NCI-H2227 treated with DMSO at 0.1 percent for 48 hours (cell line): Measurements from ENCODE around the gene CEP72.
"Not testable (repeated sequence)": the region's sequence is repeated elsewhere in the genome, so short reads cannot be mapped to it uniquely, and the experiment has no call there.

ENCODE experiments used
- DNase-seq: peaks from one replicate; lab custom pipeline; 2025; lab: John Stamatoyannopoulos, UW

The CEP72 gene

DNA sequence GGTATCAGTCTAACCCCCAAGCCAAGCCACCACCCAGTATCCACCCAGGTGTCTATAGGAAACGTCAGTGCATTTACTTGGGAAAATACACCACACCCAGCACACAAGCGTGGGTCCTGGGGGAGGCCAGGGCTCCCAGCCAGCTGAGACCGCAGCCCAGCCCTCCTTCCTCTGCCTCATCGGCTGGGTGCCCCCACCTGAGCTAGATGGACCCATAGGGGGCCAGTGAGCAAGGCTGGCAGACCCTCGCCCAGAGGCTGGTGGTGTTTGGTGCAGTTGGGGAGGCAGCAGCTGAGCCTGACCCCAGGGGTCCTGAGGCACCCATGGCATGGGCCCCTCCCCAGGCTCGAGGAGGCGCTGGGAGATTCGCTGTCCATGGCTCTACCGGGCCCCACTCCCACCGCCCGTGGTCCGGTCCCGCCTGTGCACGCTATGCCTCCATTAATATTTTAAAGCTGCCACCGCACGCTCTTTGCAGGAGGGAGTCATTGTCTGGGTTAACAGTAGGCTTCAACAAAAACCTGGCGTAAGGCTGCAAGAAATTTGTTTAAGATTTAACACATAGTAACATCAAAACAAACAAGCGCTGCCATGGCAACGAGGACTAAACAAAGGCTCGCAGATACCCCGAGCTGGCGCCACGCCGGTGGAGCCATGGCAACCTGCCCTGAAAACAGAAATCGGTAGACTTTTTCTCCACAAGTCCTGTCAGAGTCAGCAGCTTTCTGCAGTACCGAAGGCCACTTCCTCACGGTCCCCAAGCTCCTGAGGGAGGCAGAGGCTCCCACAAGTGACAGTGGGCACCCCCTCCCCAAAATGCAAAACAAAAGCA is 60.4 kb downstream of the CEP72 start:
- DNase-seq: peak; percentile 96

DNA sequence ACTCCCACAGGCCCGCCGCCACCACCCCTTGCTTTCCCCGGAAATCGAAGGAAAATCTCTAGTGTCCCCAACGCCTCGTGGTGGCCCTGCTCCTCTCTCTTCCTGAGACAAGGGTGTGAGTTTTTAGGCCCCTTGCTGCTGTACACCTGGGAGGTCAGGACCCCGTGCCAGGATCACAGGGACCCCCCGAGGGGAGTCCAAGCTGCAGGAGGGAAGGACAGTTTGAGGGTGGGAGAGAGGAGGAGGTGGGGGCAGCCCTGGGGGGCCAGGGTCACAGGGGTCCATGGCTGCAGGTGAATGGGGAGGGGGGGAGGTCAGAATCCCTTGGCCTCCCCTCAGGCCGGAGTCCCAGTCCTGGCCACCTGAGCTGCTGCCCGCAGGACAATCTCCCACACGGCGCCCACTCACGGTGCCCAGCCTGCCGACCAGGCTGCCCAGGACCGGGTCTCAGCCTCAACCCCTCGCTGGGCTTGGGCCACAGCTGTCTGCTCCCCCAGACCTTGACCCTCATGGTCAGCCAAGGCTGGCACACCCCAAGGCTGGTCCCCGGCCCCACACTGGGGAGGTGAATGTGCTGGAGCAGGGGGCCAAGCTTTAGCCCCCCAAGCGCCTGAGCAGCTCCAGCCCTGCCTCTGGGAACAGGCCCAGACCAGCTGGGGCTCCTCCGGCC is 61.2 kb downstream of the CEP72 start:
- no peak for DNase-seq

DNA sequence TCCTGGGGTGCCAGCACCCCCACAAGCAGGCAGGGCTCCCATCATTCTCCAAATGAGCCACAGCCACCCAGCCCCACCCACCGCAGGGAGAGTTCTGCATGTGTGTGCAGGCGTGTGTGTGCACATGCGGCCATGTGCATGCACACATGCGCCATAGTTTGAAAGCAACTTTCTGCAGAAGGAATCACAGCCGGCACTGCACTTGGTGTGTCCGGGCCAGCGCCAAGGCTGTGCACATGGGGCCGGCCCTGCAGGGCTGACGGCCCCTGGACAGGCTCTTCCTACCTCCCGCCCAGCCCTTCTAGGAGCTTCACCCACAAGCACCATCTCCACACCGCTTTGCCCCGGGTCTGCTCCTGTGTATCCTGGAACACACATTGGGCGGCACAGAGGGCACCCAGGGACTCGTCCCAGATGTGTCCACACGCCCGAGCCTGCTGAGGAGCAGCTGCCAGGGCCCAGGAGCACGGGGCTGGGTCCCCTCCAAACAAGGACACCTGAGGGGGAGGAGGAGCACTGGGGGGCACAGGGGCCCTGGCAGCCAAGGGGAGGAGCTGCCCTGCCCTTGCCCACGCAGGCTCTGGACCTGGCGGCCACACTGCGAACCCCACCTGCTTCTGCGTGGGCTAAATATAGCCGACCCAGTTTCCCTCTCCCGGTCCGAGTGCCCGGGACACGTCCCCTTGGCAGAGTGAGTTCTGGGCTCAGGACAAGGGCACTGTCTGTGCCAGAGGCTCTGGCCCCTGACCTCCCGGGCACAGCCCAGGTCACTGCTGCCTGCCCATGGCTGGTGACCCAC is 61.9 kb downstream of the CEP72 start:
- no peak for DNase-seq

DNA sequence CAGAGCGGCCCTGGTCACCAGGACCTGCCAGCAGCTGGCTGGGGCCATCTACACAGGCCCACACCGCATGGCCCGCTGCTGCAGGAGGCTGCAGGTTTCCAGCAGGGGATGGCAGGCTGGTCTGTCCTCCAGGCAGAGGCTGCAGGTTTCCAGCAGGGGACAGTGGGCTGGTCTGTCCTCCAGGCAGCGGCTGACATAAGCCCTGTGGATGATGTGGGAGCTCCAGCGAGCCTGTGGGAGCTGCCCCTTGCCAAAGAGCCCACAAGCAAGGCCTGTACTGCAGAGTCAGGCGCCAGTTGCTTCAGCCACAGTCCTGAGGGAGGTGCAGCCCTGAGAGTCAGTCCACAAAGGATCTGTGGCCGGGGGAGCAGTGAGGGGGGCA is 62.5 kb downstream of the CEP72 start:
- no peak for DNase-seq

DNA sequence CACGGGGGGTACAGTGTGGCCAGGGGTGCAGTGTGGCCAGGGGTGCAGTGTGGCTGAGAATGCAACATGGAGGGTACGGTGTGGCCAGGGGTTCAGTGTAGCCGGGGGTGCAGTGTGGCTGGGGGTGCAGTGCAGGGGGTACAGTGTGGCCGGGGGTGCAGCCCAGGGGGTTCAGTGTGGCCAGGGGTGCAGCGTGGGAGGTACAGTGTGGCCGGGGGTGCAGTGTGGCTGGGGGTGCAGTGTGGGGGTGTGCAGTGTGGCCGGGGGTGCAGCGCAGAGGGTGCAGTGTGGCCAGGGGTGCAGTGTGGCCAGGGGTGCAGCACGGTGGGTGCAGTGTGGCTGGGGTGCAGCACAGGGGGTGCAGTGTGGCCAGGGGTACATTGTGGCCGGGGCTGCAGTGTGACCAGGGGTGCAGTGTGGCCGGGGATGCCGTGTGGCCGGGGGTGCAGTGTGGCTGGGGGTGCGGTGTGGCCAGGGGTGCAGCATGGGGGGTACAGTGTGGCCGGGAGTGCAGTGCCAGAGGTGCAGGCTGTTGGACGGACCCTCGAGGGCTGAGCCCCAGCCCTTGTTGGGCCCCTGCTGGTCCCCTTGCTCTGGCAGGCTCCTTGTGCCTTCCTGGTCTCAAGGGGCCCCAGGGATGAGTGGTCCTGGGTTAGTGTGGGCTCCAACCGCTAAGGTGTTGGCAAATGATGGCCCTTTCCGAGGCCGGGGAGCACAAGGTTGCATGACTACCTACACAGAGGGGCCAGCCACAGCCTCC is 63.2 kb downstream of the CEP72 start:
- no peak for DNase-seq

DNA sequence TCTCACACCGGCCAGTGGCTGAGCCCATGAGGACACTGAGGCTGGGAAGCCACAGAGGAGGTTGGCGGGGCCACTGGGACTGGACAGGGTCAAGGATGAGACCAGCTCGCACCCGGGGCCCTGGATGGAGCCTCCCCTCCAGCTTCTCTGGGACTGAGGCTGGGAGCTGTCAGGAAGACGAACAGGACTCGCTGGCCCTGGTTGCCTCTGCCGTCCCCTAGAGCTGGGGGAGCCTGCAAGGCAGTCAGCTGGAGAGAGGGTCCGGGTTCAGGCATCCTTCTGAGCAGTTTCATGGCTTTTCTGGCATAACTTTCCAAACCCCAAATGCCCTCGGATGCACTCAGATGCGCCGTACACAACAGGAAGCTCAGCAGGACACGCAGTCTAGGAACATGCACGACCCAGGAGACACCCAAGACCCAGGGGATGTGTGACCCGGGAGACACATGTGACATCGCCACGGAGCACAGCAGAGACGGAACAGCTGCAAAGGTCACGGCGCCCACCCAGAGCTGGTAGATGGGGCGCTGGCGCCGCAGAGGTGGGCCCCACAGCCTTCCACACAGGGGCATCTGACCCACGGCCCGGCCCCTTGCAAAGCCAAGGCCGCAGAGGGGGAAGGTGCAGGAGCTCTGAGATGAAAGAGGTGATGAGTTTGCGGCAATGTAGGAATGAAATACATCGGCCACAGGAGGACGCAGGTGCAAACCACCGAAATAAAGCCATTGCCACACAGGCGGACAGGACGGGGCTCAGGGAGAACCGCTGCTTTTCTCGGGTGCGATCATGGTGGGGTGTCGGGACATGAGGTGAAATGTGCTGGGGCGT is 63.9 kb downstream of the CEP72 start:
- no peak for DNase-seq

DNA sequence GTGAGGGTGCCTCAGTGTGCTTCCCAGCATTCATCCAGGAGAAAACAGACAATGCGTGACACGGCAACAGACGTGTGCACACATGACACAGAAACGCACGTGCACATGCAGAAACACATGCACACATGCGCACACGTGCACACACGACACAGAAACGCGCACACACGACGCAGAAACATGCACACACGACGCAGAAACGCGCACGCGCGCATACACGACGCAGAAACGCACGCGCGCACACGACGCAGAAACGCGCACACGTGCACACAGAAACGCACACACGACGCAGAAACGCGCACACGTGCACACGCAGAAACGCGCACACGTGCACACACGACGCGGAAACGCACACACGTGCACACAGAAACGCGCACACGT is 64.5 kb downstream of the CEP72 start:
- no peak for DNase-seq

DNA sequence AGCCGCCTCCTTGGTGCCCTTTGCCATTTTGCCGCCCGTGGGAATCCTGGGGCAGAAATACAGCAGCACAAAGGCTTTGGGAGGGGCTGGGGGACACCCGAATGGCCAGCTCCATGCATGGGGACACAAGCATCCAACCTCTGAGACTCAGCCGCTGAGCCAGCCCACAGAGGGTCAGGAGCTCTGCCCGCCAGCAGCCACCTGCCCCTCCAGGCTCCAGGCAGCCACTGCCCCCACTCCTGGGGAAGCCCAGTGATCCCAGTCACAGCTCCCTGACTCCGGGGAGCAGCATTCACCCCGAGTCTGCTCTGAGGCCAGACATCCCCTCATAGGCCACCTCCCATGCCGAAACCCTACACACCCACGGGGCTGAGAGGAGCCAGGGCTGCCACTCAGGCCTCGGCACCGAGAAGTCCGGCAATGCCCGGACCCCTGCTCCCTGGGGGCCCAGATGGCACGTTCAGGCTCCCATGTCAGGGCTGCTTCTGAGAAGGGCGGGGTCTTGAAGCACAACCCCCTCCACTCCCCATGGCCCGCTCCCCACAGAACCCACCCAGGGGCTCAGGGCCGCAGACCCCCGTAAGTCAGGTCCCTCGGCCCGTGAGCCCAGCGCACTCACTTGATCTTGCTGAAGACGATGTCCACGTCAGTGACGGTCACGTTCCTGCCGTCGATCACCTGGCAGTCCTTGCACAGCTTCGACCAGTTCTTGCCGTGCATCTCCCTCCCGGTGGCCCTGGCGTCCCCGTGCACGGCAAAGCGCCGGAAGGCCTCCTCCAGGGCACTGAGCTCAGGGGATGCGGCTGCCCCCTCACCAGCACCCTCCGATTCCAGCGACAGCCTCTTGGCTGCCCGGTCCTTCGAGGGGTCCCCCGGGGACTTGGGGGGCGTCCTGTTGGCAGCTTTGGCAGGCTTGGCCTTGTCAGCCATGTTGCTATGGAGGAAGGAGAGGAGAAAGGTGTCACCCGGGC is 65.3 kb downstream of the CEP72 start:
- no peak for DNase-seq

DNA sequence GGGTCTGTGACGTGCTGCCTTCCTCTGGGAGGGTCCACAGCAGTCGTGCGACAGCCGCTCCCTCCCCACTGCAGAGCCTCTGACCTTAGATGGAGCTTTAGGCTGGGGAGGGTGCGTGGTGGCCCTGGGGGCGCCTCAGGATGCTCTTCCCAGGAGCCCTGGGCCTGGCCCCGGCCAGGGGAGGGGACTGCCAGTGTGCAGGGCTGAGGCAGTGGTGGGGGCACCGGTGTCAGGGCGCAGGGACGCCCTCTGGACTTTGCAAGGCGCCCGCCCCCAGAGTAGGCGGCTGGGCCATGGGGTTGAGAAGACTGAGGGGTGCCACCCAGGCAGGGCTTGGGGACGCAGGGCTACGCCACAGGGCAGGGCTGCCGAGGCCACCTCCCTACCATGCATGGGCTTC is 66.4 kb downstream of the CEP72 start:
- DNase-seq: not testable (repeated sequence)

DNA sequence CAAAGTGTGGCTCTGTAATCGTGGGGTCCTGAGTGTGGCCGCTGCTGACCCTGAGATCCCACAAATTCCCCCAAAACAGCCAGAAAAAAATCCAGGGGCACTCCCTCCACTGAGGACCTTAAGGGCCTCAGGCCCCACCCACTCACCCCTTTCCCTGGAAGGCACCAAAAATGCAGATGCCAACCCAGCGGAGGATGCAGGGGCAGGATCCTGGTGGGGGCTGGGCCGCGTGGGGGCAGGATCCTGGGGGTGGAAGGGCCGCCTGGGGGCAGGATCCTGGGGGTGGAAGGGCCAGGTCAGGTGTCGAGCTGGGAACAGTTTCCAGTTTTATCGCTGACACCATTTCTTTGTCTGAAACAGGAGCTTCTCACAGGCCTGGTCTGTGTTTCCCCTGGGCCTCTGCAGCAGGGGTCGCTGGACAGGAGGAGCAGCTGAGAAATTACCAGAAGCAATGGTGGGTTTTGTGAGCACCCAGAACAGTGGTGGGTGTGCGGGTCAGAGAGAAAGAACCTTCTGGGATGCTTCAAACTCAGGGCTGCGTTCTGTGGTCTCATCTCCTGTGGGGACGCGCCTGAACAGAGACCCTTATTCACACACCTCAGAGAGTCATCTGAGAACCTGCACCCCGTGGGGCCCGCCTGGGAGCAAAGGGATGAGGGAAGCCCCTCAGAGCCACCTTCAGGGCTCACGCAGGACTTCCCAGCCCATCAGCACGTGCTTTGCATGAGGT is 67.2 kb downstream of the CEP72 start:
- DNase-seq: not testable (repeated sequence)

DNA sequence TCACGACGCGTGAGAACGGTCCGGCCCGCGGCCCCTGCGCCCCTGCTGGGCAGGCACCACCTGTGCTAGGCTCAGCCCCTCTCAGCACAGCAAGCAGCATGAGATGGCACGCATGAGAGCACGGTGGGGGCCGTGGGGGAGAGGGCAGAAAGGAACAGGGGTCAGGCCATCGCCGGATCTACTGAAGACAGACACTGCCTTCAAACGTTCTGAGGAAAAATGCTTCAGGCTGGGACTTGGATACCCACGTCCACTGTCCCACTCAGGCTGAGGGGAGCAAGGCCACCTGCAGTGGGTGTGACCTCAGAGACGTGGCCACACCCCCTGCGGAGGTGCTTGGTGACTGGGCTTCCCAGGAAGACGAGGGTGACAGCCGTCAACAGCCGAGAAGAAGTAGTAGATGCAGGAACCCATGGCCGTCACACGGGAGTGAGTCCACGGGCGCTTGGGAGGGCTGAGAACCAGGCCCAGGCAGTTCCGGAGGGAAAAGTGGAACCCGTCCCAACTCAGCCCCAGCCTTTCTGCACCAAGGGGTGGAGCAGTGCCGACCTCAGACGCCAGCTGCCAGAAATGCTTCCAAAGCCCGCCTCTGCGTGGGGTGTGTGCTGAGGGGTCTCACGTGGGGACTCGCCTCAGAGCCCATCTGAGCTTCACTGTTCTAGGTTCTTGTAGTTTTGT is 68.1 kb downstream of the CEP72 start:
- not testable (repeated sequence) for DNase-seq

DNA sequence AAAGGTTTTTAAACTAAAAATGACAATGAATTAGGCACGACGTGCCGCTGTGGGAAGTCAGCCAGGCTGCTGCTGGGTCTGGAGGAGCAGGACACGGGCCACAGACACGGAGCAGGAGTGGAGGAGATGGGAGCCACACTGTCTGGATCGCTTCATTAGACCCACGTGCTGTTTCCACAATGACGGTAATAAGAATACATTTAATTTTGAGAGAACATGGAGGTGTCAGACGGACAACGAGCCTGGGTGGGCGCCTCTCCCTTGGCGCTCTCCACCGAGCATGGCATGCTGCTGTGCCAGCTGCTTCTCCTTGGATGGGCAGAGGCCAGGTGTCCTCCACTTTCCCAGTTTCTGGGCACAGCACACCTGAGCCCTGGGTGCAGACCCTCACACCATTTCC is 68.7 kb downstream of the CEP72 start:
- DNase-seq: not testable (repeated sequence)

DNA sequence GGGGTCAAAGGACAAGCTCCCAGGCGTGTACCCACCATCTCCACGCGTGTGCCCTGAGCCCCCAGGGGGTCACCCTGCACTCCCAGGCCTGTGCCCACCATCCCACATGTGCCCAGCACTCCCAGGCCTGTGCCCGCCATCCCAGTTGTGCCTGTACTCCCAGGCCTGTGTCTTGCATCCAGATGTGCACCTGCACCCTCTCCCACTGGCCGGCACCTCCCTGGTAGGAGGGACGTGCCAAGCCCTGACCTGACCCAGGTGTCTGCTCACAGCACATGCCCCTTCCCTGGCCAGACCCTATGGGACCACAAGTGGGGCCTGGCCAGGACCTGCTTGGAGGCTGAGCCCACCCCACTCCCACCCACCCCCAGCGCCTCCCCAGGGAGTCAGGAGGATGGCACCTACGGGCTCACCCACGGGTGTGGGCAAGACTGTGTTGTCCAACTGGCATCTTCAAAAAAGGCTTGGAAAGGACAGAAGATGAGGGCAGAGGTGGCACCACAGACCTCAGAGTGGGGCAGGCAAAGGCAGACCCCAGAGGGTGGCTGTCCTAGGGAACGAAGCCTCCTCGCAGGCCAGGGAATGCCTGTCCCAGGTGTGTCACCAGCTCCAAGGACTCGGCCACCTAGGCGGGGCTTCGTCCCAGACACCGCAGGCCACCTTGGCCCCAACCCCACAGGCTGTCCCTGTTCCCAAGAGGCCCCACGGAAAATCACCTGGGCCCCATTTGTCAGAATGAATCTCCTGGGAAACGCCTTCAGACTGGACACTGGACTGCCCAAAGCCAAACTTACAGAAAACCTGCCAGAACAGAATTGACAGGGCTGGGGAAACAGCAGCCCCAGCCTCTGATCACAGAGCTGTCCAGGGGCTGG is 69.4 kb downstream of the CEP72 start:
- DNase-seq: not testable (repeated sequence)

DNA sequence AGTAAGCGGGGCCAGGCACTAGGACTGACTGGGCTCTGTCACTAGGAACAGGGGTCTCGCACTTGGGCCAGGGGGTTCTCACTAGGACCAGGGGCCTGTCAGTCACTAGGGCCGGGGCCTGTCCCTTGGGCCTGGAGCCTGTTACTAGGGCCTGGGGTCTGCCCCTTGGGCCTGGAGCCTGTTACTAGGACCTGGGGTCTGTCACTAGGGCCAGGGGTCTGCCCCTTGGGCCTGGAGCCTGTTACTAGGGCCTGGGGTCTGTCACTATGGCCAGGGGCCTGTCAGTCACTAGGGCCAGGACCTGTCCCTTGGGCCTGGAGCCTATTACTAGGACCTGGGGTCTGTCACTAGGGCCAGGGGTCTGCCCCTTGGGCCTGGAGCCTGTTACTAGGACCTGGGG is 70.1 kb downstream of the CEP72 start:
- DNase-seq: not testable (repeated sequence)

DNA sequence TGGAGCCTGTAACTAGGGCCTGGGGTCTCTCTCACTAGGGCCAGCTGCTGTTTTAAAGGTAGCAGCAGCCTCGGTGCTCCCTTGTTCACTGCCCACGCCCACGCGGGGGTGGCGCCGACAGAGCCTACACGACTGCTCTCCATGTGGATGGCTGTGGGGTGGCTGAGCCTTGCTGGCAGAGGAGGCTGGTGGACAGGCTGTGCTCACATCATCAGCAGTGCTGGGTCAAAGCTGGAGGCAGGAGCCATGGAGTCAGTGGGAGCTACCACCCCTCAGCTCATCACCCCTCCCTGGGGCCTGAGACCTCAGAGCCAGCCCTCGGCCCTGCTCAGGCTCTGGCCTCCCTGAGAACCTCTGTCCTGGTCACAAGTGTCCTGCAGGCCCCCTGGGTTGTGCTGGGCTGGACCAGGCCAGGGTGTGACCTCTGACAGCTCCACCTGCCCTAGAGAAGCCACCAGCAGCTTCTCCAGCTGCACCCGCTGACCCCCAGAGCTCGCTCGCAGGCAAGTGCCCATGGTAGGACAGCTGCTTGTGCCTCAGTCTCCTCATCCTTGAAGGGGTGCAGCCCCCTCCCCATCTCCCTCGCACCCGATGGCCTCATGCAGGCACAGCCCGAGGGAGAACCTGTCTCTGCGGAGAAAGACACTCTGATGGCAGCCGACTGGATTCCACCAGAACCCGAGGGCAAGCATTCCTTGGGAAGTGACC is 70.7 kb downstream of the CEP72 start:
- not testable (repeated sequence) for DNase-seq

DNA sequence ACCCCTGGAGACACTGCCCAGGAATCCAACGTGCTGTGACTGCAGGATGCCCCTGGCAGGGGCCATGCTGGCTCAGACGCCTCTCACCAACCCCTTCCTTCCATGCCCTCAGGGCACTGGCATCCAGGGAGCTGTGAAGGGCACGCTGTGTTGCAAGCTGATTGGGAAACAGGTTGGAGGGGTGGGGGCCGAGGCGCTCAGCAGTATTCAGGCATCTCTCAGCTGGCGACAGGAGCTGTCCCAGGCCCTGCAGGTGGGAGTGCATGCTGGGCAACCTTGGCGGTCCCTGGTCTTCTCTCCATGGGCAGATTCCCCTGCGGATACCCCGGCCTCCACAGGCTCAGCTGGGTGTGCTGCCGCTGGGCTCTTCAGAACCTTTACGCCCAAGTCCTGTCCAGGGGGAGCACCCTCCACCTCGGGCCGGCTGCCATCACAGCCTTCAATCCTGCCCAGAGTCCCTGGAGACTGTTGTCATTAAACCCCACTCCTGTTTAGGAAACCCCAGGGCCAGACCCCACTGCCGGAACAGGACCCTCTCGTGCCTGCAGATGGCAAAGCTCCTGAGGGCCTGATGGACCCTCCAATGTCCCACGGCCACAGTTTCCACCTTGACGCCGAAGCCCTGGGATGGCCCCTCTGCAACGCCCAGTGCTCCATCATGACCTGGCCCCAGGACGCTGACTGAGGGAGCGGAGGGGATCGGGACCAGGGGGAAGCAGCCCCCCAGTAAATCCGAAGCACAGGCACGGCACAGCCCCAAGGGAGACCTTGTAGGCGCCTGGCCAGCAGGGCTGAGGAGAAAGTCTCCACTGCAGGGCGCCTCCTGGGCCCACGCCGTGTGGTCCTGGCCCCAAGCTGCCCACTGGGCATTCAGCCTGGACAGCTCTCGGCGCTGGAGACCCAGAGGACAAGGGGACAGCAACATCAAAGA is 71.7 kb downstream of the CEP72 start:
- DNase-seq: no peak
